DOHH2 (cell line): ENCODE measurements around the gene TXNDC11.

Experiments
- EZH2phosphoT487 ChIP-seq: fragments of 200-600 bp; sonication (generic); IDR thresholded peaks from 2 replicates; pipeline ENCODE4 v1.6.1; 2017; ENCODE audit warnings: borderline replicate concordance, mild to moderate bottlenecking, antibody characterized with exemption, low read length, moderate library complexity, mixed read lengths
- TF ChIP-seq, protein P1 (sequence below): fragments of 200-600 bp; sonication (generic); IDR thresholded peaks from one replicate; pipeline ENCODE4 v1.5.1; 2014; ENCODE audit warnings: antibody characterized with exemption, mild to moderate bottlenecking, low read depth, low read length; ENCODE audit not compliant: poor library complexity, severe bottlenecking

DNA sequence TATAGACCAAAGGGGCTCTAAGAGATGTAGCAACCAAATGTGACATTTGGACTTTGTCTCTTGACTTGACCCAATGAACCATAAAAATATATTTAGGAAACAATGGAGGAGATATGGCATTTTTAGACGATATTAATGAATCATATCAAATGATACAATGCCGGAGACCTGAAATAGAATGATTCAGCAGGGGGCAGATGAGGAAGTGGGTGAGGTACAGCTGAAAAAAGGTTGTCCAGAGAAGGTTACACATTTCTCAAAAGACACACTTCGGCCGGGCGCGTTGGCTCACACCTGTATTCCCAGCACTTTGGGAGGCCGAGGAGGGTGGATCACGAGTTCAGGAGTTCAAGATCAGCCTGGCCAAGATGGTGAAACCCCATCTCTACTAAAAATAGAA lies 90.9 kb downstream of the TXNDC11 start:
- TF ChIP-seq, protein P1, sequence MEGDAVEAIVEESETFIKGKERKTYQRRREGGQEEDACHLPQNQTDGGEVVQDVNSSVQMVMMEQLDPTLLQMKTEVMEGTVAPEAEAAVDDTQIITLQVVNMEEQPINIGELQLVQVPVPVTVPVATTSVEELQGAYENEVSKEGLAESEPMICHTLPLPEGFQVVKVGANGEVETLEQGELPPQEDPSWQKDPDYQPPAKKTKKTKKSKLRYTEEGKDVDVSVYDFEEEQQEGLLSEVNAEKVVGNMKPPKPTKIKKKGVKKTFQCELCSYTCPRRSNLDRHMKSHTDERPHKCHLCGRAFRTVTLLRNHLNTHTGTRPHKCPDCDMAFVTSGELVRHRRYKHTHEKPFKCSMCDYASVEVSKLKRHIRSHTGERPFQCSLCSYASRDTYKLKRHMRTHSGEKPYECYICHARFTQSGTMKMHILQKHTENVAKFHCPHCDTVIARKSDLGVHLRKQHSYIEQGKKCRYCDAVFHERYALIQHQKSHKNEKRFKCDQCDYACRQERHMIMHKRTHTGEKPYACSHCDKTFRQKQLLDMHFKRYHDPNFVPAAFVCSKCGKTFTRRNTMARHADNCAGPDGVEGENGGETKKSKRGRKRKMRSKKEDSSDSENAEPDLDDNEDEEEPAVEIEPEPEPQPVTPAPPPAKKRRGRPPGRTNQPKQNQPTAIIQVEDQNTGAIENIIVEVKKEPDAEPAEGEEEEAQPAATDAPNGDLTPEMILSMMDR: no peak
- TF ChIP-seq EZH2phosphoT487: no peak
